Heart left ventricle (tissue), 16 donors: ENCODE data around the gene FOXJ1. TPM values are rescaled to one million over a fixed set of nuclear protein-coding genes. Genes with fewer than 3 reads are reported as not detected.

Experiments
- ATAC-seq, 4 donors: fragments of 200-7000 bp; cut with Tn5 transposase; one replicate each; pipeline ENCODE4 v1.9.1; 2020 to 2022; ENCODE audit warnings: moderate library complexity in 4 of 4, mild to moderate bottlenecking in 3 of 4, moderate number of reproducible peaks in 1 of 4
- DNase-seq, 5 donors: peaks; one replicate each; pipeline ENCODE4 v3.0.0-alpha.2; 2020
- H3K27ac ChIP-seq, 12 donors: fragments of 200-600 bp; sonication (generic) in 4 of 12; one replicate each; pipeline versions ENCODE4 v1.5.0 to v1.8.0; 2016 to 2022; ENCODE audit warnings: mild to moderate bottlenecking in 2 of 12
- H3K27me3 ChIP-seq, 9 donors: fragments of 200-600 bp; sonication (generic) in 2 of 9; one replicate each; pipeline versions ENCODE4 v1.5.1 to v1.8.0; 2016 to 2022; ENCODE audit warnings: mild to moderate bottlenecking in 3 of 9
- H3K36me3 ChIP-seq, 9 donors: fragments of 200-600 bp; sonication (generic) in 2 of 9; one replicate each; pipeline versions ENCODE4 v1.5.0 to v1.8.0; 2018 to 2022; ENCODE audit warnings: mild to moderate bottlenecking in 2 of 9
- H3K4me1 ChIP-seq, 12 donors: fragments of 200-600 bp; sonication (generic) in 4 of 12; one replicate each; pipeline versions ENCODE4 v1.5.0 to v1.8.0; 2016 to 2022; ENCODE audit warnings: mild to moderate bottlenecking in 3 of 12
- H3K4me3 ChIP-seq, 12 donors: fragments of 200-600 bp; sonication (generic) in 4 of 12; one replicate each; pipeline versions ENCODE4 v1.5.0 to v1.8.0; 2017 to 2022; ENCODE audit warnings: mild to moderate bottlenecking in 9 of 12, moderate library complexity in 4 of 12
- H3K9me3 ChIP-seq, 12 donors: fragments of 200-600 bp; sonication (generic) in 4 of 12; one replicate each; pipeline versions ENCODE4 v1.5.0 to v1.8.0; 2016 to 2022; ENCODE audit warnings: mild to moderate bottlenecking in 1 of 12
- POLR2A ChIP-seq, 2 donors: fragments of 450-650 bp; IDR thresholded peaks; one replicate each; pipeline ENCODE4 v1.6.1; 2017; ENCODE audit warnings: antibody characterized with exemption in 2 of 2, mild to moderate bottlenecking in 2 of 2, moderate library complexity in 2 of 2
- WGBS, 4 donors: extraction: QIAGEN DNeasy Blood & Tissue Kit in 2 of 4; methylation state at CpG; one replicate each; pipeline versions ENCODE4 v1.1.5 to v1.1.7; 2013 to 2018; 5-methylcytosine and 5-hydroxymethylcytosine counted together
- intact Hi-C, 10 donors: fragments of 100-400 bp; cut with DNase I; formaldehyde crosslinking; loops; one replicate each; pipeline versions ENCODE4 v1.11.1 to v1.14.2; 2022
- polyA plus RNA-seq, 2 donors: library from polyadenylated mRNA; stranded (reverse); fragments of 200-250 nt; gene quantifications; one replicate each; pipeline ENCODE4 v1.2.3, GENCODE V29; 2013
- total RNA-seq, 9 donors: library from RNA; depleted of rRNA in 2 of 9; stranded (reverse); fragments of >200 nt in 2 of 9; fragmentation: NEBNext Ultra II Directional in 3 of 9; extraction: Animal tissue kit (Norgen Biotek cat#: 25700) in 3 of 9; gene quantifications; one replicate each; pipeline versions ENCODE4 v1.1.0 to v1.2.4, GENCODE V29; 2016 to 2023
- TF ChIP-seq, protein P1 (sequence below), 12 donors: fragments of 200-600 bp; sonication (generic) in 4 of 12; IDR thresholded peaks; one replicate each; pipeline versions ENCODE4 v1.5.0 to v1.8.0; 2018 to 2022; ENCODE audit warnings: antibody characterized with exemption in 12 of 12, mild to moderate bottlenecking in 5 of 12
- donor health status: ischemic (EF 13 %, LVEDD 7.1; RV severe dilation, severe dysfunction).
- donor health status: healthy with polysubstance abuse.
- donor health status: DM: no; HTN: yes; CAD: no.
- donor health status: DM: no; HTN: no; CAD: no.
- donor health status: ischemic (EF 25% LVEDD 6.9; RV normal size, moderate dysfunction).
- donor health status: ischemic (EF 25% LVEDD 5.7; RV mildly dilated, moderate dysfunction).
- donor health status: healthy.
- donor health status: DM: yes; HTN: yes; CAD: no.
- donor health status: ischemic (EF 35%, LVEDD 5.7; RV mildly dilated, moderate dysfunction).
- donor health status: nonischemic (EF 11% LVEDD 7.7; RV severe dilation, severe dysfunction).
- donor health status: DM: yes; HTN: yes; CAD: no.
- donor health status: PGD.
- donor health status: ischemic (EF 29% LVEDD 5.4; RV normal size, mild dysfunction).
- donor health status: nonischemic (EF 23%, LVEDD 6.1; RV moderate dilation, normal function).

The FOXJ1 gene
- total and polyA plus RNA-seq, 11 donors = not detected

DNA sequence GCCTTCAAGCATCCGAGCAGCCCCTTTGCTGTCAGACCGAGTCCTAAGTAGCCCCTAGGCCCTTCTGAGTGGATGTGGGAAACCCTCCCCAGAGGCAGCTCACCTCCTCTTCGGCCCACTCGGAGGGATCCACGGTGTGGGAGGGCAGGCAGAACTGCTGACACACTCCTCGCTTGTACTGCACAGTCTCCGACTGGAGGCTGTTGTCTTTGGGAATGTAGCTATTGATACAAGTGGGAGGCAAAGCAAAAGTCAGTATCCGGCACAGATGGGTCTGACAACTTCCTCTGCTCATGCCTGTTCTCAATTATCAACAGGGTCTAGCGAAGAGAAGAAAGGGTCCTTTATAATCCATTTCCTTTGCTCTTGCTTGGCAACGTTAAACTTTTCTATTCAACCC is 25.9 kb upstream of the FOXJ1 start:
- no peaks in the 10 kb centered on the region for H3K27me3 ChIP-seq
- TF ChIP-seq POLR2A (IDR thresholded peaks at IDR 0.05) = no peak
- TF ChIP-seq, protein P1, sequence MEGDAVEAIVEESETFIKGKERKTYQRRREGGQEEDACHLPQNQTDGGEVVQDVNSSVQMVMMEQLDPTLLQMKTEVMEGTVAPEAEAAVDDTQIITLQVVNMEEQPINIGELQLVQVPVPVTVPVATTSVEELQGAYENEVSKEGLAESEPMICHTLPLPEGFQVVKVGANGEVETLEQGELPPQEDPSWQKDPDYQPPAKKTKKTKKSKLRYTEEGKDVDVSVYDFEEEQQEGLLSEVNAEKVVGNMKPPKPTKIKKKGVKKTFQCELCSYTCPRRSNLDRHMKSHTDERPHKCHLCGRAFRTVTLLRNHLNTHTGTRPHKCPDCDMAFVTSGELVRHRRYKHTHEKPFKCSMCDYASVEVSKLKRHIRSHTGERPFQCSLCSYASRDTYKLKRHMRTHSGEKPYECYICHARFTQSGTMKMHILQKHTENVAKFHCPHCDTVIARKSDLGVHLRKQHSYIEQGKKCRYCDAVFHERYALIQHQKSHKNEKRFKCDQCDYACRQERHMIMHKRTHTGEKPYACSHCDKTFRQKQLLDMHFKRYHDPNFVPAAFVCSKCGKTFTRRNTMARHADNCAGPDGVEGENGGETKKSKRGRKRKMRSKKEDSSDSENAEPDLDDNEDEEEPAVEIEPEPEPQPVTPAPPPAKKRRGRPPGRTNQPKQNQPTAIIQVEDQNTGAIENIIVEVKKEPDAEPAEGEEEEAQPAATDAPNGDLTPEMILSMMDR (IDR thresholded peaks at IDR 0.05) = no peak
- H3K27ac ChIP-seq = no peak overlapping the region
- DNase-seq (peak in 1 of 5 donors; percentile 18), ATAC-seq (no peak)
- H3K4me3 ChIP-seq = no peak overlapping the region
- intact Hi-C loops = no loop called here
- no peaks in the 10 kb centered on the region for H3K4me1 ChIP-seq
- H3K9me3 ChIP-seq = no peaks in the 10 kb centered on the region
- 78 to 85% (median 82%) methylated on average over 7 to 10 of the region's 10 CpGs for WGBS, 4 donors
- no peaks in the 10 kb centered on the region for H3K36me3 ChIP-seq

DNA sequence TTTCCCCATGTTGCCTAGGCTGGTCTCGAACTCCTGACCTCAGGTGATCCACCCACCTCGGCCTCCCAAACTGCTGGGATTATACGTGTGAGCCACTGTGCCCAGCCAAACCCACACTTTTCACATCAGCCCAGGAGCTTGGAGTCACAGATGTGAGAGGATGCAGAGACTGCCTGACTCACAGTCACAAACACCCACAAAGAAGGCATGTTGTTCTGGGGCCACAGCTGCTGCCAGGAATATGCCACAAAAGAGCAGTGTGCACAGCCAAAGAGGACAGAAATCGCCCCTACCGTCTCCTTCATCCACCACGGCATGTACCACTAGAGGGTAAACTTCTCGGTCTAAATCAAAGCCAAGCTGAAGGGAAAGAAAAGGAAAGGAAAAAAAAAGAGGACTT is 25.1 kb upstream of the FOXJ1 start:
- WGBS, 4 donors = 86 to 96% (median 89%) methylated on average over 7 of the region's 7 CpGs
- Histone ChIP-seq H3K27ac (no peak overlapping the region), H3K9me3 (no peaks in the 10 kb centered on the region), H3K4me3 (no peak overlapping the region), H3K4me1 (no peaks in the 10 kb centered on the region), H3K36me3 (peaks cover 0 to 2% (median 0%) of the 10 kb centered on the region in 9 donors), H3K27me3 (no peaks in the 10 kb centered on the region)
- intact Hi-C loops = no loop called here
- TF ChIP-seq POLR2A (IDR thresholded peaks at IDR 0.05) = no peak
- TF ChIP-seq, protein P1 (IDR thresholded peaks at IDR 0.05) = no peak
- no peak for DNase-seq
- ATAC-seq = no peak

DNA sequence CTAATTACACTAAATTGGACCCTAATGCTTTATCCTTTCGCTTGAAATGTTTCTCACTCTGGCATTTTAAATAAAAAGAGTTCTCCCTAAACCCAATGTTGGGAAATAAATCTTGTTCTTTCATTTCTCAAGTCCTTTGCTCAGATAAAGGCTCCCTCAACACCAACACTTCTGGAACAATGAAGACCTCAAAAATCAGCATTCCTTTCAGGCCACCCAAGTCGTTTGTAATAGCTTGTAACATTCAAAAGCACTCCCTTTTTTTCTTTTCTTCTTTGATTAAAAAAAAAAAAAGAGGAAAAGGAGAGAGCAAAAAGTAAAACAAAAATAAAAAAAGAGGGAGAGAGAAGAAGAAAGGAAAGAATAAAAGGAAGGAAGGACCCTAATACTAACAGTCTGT is 23.3 kb upstream of the FOXJ1 start:
- no peaks in the 10 kb centered on the region for H3K9me3 ChIP-seq

GRCh38 chr17:76163919-76164318 is 22.9 kb upstream of the FOXJ1 start:
- Histone ChIP-seq H3K27me3 (no peaks in the 10 kb centered on the region), H3K4me1 (no peaks in the 10 kb centered on the region), H3K9me3 (no peaks in the 10 kb centered on the region), H3K27ac (no peak overlapping the region), H3K4me3 (no peak overlapping the region), H3K36me3 (peaks cover 0 to 3% (median 0%) of the 10 kb centered on the region in 9 donors)
- TF ChIP-seq POLR2A (IDR thresholded peaks at IDR 0.05) = no peak
- TF ChIP-seq, protein P1 (IDR thresholded peaks at IDR 0.05) = no peak
- 88 to 92% (median 90%) methylated on average over 4 of the region's 4 CpGs for WGBS, 4 donors
- ATAC-seq = no peak
- no peak for DNase-seq
- intact Hi-C loops = no loop called here

More for the DNA sequence above, 23.3 kb upstream of the FOXJ1 start:
- H3K27me3 ChIP-seq = no peaks in the 10 kb centered on the region
- H3K27ac ChIP-seq = no peak overlapping the region
- DNase-seq (no peak), ATAC-seq (no peak)
- H3K4me1 ChIP-seq = no peaks in the 10 kb centered on the region
- no peak overlapping the region for H3K4me3 ChIP-seq
- 80 to 83% (median 82%) methylated on average over 2 of the region's 2 CpGs for WGBS, 4 donors
- peaks cover 0 to 2% (median 0%) of the 10 kb centered on the region in 9 donors for H3K36me3 ChIP-seq
- intact Hi-C loops = no loop called here
- TF ChIP-seq POLR2A (IDR thresholded peaks at IDR 0.05) = no peak
- TF ChIP-seq, protein P1 (IDR thresholded peaks at IDR 0.05) = no peak
